Calu3 (cell line): Measurements from ENCODE around the gene CCT7. TPM values are rescaled to one million over a fixed set of nuclear protein-coding genes. Genes with fewer than 3 reads are reported as not detected.
A peak's percentile ranks its signal among the peaks of the same experiment; 100 is the strongest.
"Not testable (repeated sequence)": the region's sequence is repeated elsewhere in the genome, so short reads cannot be mapped to it uniquely, and the experiment has no call there.

Experiments used
- BruUV-seq: library from RNA; stranded (reverse); fragments of 400-500 nt; replicated peaks from 2 replicates; lab custom pipeline; 2021; lab: Mats Ljungman, UMichigan
- CTCF ChIA-PET: fragments of 300-600 bp; sonication (Branson Sonifier 250); formaldehyde crosslinking; loops from one replicate; lab custom pipeline; 2022; ENCODE audit warnings: antibody characterized with exemption; lab: Charles Lee
- DNase-seq: peaks from one replicate; pipeline ENCODE4 v3.0.0; 2022
- H3K27ac Mint-ChIP-seq: one replicate; pipeline ENCODE4 v1.8.0; 2022; ENCODE audit warnings: mixed read lengths; ENCODE audit not compliant: unreplicated experiment
- H3K27me3 Mint-ChIP-seq: one replicate; pipeline ENCODE4 v1.8.0; 2022; ENCODE audit warnings: mixed read lengths; ENCODE audit not compliant: unreplicated experiment
- H3K36me3 Mint-ChIP-seq: one replicate; pipeline ENCODE4 v1.8.0; 2022; ENCODE audit warnings: mild to moderate bottlenecking, moderate library complexity, mixed read lengths; ENCODE audit not compliant: insufficient read depth, unreplicated experiment
- H3K4me1 Mint-ChIP-seq: one replicate; pipeline ENCODE4 v1.8.0; 2022; ENCODE audit warnings: mild to moderate bottlenecking, low read depth, mixed read lengths; ENCODE audit not compliant: unreplicated experiment
- H3K4me3 Mint-ChIP-seq: one replicate; pipeline ENCODE4 v1.8.0; 2022; ENCODE audit warnings: mild to moderate bottlenecking, low read depth, moderate library complexity, mixed read lengths; ENCODE audit not compliant: unreplicated experiment
- H3K9me3 Mint-ChIP-seq: one replicate; pipeline ENCODE4 v1.8.0; 2022; ENCODE audit warnings: low read depth, mixed read lengths; ENCODE audit not compliant: unreplicated experiment
- CTCF ChIP-seq: fragments of 200-600 bp; IDR thresholded peaks from one replicate; pipeline ENCODE4 v1.8.0; 2022; ENCODE audit warnings: antibody characterized with exemption; ENCODE audit not compliant: unreplicated experiment
- intact Hi-C: fragments of 100-400 bp; cut with micrococcal nuclease; formaldehyde crosslinking; loops from one replicate; pipeline ENCODE4 v1.10.0; 2022; ENCODE audit not compliant: unreplicated experiment
- total RNA-seq: library from RNA; stranded (reverse); gene quantifications from 2 replicates; pipeline ENCODE4 v1.2.3, GENCODE V29; 2022

Gene CCT7
- total RNA-seq, 1 experiment from 2014 or later: 403 TPM

- CTCF ChIA-PET: no interaction called here
- TF ChIP-seq CTCF: no peak
- no peak overlapping the region for H3K27ac Mint-ChIP-seq
Observed at GRCh38 chr2:73259276-73259675, 25.2 kb downstream of the CCT7 start.

GRCh38 chr2:73259704-73260337 lies 25.7 kb downstream of the CCT7 start:
- Mint-ChIP-seq H3K4me1 (no peaks in the 10 kb centered on the region), H3K9me3 (no peaks in the 10 kb centered on the region), H3K4me3 (no peak overlapping the region), H3K27ac (no peak overlapping the region), H3K27me3 (no peaks in the 10 kb centered on the region), H3K36me3 (peaks cover 20% of the 10 kb centered on the region)
- intact Hi-C loops: no loop called here
- CTCF ChIA-PET: no interaction called here
- no TSS peak for BruUV-seq
- no peak for TF ChIP-seq CTCF
- DNase-seq: no peak

More at GRCh38 chr2:73259276-73259675, 25.2 kb downstream of the CCT7 start:
- H3K27me3 Mint-ChIP-seq: no peaks in the 10 kb centered on the region
- no peak overlapping the region for H3K4me3 Mint-ChIP-seq
- peaks cover 25% of the 10 kb centered on the region for H3K36me3 Mint-ChIP-seq
- intact Hi-C loops: no loop called here
- H3K9me3 Mint-ChIP-seq: no peaks in the 10 kb centered on the region
- no TSS peak for BruUV-seq
- DNase-seq: no peak
- no peaks in the 10 kb centered on the region for H3K4me1 Mint-ChIP-seq

GRCh38 chr2:73260338-73260984 lies 26.4 kb downstream of the CCT7 start:
- peak; percentile 56 for TF ChIP-seq CTCF
- BruUV-seq: no TSS peak
- intact Hi-C loops: no loop called here
- peak; percentile 49 for DNase-seq
- Mint-ChIP-seq H3K4me3 (no peak overlapping the region), H3K36me3 (peaks cover 14% of the 10 kb centered on the region), H3K27me3 (no peaks in the 10 kb centered on the region), H3K9me3 (no peaks in the 10 kb centered on the region), H3K4me1 (no peaks in the 10 kb centered on the region), H3K27ac (no peak overlapping the region)
- CTCF ChIA-PET: no interaction called here

GRCh38 chr2:73262108-73262651 lies 28.1 kb downstream of the CCT7 start:
- TF ChIP-seq CTCF: no peak
- Mint-ChIP-seq H3K27me3 (no peaks in the 10 kb centered on the region), H3K9me3 (no peaks in the 10 kb centered on the region), H3K4me1 (peaks cover 7% of the 10 kb centered on the region), H3K36me3 (peaks cover 14% of the 10 kb centered on the region), H3K27ac (no peak overlapping the region), H3K4me3 (no peak overlapping the region)
- intact Hi-C loops: no loop called here
- no TSS peak for BruUV-seq
- DNase-seq: no peak
- CTCF ChIA-PET: no interaction called here

- CTCF ChIA-PET, intact Hi-C loops, H3K27me3 Mint-ChIP-seq, H3K9me3 Mint-ChIP-seq, BruUV-seq, DNase-seq, H3K4me3 Mint-ChIP-seq, H3K27ac Mint-ChIP-seq: not testable (repeated sequence)
- Mint-ChIP-seq H3K4me1 (peaks cover 14% of the 10 kb centered on the region), H3K36me3 (peaks cover 16% of the 10 kb centered on the region)
Observed at GRCh38 chr2:73262691-73263429, 28.8 kb downstream of the CCT7 start.
